Mucosa of rectum (tissue), 2 donors: ENCODE results near the gene EME2.
A peak's percentile ranks its signal among the peaks of the same experiment; 100 is the strongest.

ENCODE experiments used
- H3K27ac ChIP-seq, 2 donors: one replicate each; pipeline ENCODE4 v1.7.0; 2013; ENCODE audit warnings: inconsistent platforms in 2 of 2, low read depth in 2 of 2, low read length in 2 of 2
- H3K27me3 ChIP-seq, 2 donors: one replicate each; pipeline ENCODE4 v1.7.0; 2013; ENCODE audit warnings: low read length in 2 of 2; ENCODE audit not compliant: control insufficient read depth in 2 of 2, insufficient read depth in 2 of 2
- H3K36me3 ChIP-seq, 2 donors: one replicate each; pipeline ENCODE4 v1.7.0; 2013; ENCODE audit warnings: low read length in 2 of 2; ENCODE audit not compliant: control insufficient read depth in 2 of 2, insufficient read depth in 2 of 2
- H3K4me1 ChIP-seq, 2 donors: one replicate each; pipeline ENCODE4 v1.7.0; 2013; ENCODE audit warnings: low read length in 2 of 2, mild to moderate bottlenecking in 1 of 2; ENCODE audit not compliant: control insufficient read depth in 2 of 2, insufficient read depth in 2 of 2
- H3K4me3 ChIP-seq, 2 donors: one replicate each; pipeline ENCODE4 v1.7.0; 2013; ENCODE audit warnings: low read length in 2 of 2
- H3K9ac ChIP-seq, 2 donors: one replicate each; pipeline ENCODE4 v1.7.0; 2013; ENCODE audit warnings: low read length in 2 of 2, low read depth in 1 of 2, mild to moderate bottlenecking in 1 of 2
- H3K9me3 ChIP-seq, 2 donors: one replicate each; pipeline ENCODE4 v1.7.0; 2013; ENCODE audit warnings: low read length in 2 of 2; ENCODE audit not compliant: control insufficient read depth in 2 of 2
- donor health status: healthy.
- donor health status: Normal muscosa, but diverticular disease.

The EME2 gene

GRCh38 chr16:1772362-1772907, at the start of gene EME2:
Gene EME2 (plus strand): TSS chr16:1772810. CDS start chr16:1773228, 418 bp downstream.
- Histone ChIP-seq H3K4me3 (peak within 1 kb of the TSS; percentile 81 to 88), H3K9ac (peak within 1 kb of the TSS; percentile 78 to 79), H3K36me3 (peaks cover 19 to 32% of the 10 kb centered on the region in 2 donors), H3K9me3 (no peaks in the 10 kb centered on the region), H3K27ac (peak within 1 kb of the TSS; percentile 90 to 91), H3K27me3 (no peaks in the 10 kb centered on the region), H3K4me1 (peaks cover 27 to 34% of the 10 kb centered on the region in 2 donors)

GRCh38 chr16:1723450-1724147, 49.0 kb upstream of the EME2 start:
- Histone ChIP-seq H3K4me3 (no peak overlapping the region), H3K9ac (no peak overlapping the region), H3K9me3 (no peaks in the 10 kb centered on the region), H3K27me3 (no peaks in the 10 kb centered on the region), H3K36me3 (peaks cover 14 to 24% of the 10 kb centered on the region in 2 donors), H3K27ac (no peak overlapping the region), H3K4me1 (peaks cover 2 to 10% of the 10 kb centered on the region in 2 donors)

GRCh38 chr16:1724491-1724890, 48.1 kb upstream of the EME2 start:
- peaks cover 21 to 27% of the 10 kb centered on the region in 2 donors for H3K36me3 ChIP-seq

GRCh38 chr16:1726661-1727502, 45.7 kb upstream of the EME2 start:
- peaks cover 21 to 33% of the 10 kb centered on the region in 2 donors for H3K36me3 ChIP-seq
- H3K27ac ChIP-seq: no peak overlapping the region
- H3K4me1 ChIP-seq: peaks cover under 1 to 10% of the 10 kb centered on the region in 2 donors
- no peak overlapping the region for H3K9ac ChIP-seq
- no peaks in the 10 kb centered on the region for H3K9me3 ChIP-seq
- H3K27me3 ChIP-seq: no peaks in the 10 kb centered on the region
- no peak overlapping the region for H3K4me3 ChIP-seq

More at GRCh38 chr16:1724491-1724890, 48.1 kb upstream of the EME2 start:
- no peaks in the 10 kb centered on the region for H3K27me3 ChIP-seq
- no peak overlapping the region for H3K4me3 ChIP-seq
- H3K9me3 ChIP-seq: no peaks in the 10 kb centered on the region
- no peak overlapping the region for H3K9ac ChIP-seq
- H3K27ac ChIP-seq: no peak overlapping the region
- peaks cover 2 to 10% of the 10 kb centered on the region in 2 donors for H3K4me1 ChIP-seq

GRCh38 chr16:1727651-1728624, 44.7 kb upstream of the EME2 start:
- Histone ChIP-seq H3K9ac (no peak overlapping the region), H3K36me3 (peaks cover 21 to 42% of the 10 kb centered on the region in 2 donors), H3K27me3 (no peaks in the 10 kb centered on the region), H3K27ac (no peak overlapping the region), H3K4me3 (no peak overlapping the region), H3K9me3 (no peaks in the 10 kb centered on the region), H3K4me1 (peaks cover 0 to 3% of the 10 kb centered on the region in 2 donors)

GRCh38 chr16:1729026-1729425, 43.6 kb upstream of the EME2 start:
- Histone ChIP-seq H3K4me3 (no peak overlapping the region), H3K27me3 (no peaks in the 10 kb centered on the region), H3K9ac (no peak overlapping the region), H3K9me3 (no peaks in the 10 kb centered on the region), H3K36me3 (peaks cover 32 to 48% of the 10 kb centered on the region in 2 donors), H3K27ac (no peak overlapping the region), H3K4me1 (no peaks in the 10 kb centered on the region)

- Histone ChIP-seq H3K27ac (no peak overlapping the region), H3K36me3 (peaks cover 36 to 52% of the 10 kb centered on the region in 2 donors), H3K4me1 (no peaks in the 10 kb centered on the region), H3K4me3 (no peak overlapping the region), H3K9ac (no peak overlapping the region), H3K27me3 (no peaks in the 10 kb centered on the region), H3K9me3 (no peaks in the 10 kb centered on the region)
These were observed 43.2 kb upstream of the EME2 start for GRCh38 chr16:1729445-1729844.

- H3K36me3 ChIP-seq: peaks cover 40 to 53% of the 10 kb centered on the region in 2 donors
- no peaks in the 10 kb centered on the region for H3K9me3 ChIP-seq
- no peak overlapping the region for H3K27ac ChIP-seq
- no peak overlapping the region for H3K4me3 ChIP-seq
- no peaks in the 10 kb centered on the region for H3K4me1 ChIP-seq
- H3K27me3 ChIP-seq: no peaks in the 10 kb centered on the region
- no peak overlapping the region for H3K9ac ChIP-seq
These were observed 41.5 kb upstream of the EME2 start for GRCh38 chr16:1731073-1731472.

GRCh38 chr16:1731603-1732002, 41.0 kb upstream of the EME2 start:
- Histone ChIP-seq H3K27me3 (no peaks in the 10 kb centered on the region), H3K27ac (no peak overlapping the region), H3K4me1 (no peaks in the 10 kb centered on the region), H3K9me3 (no peaks in the 10 kb centered on the region), H3K36me3 (peaks cover 40 to 48% of the 10 kb centered on the region in 2 donors), H3K4me3 (no peak overlapping the region), H3K9ac (no peak overlapping the region)
